ENCODE results near the gene ELP4.

GRCh38 chr11:31817621-31818424, 308.3 kb downstream of the ELP4 start:
- TF ChIP-seq POLR2AphosphoS5 (IDR thresholded peaks at IDR 0.05; ENCODE audit: low read depth, low read length) (no peak), TAF1 (IDR thresholded peaks at IDR 0.05; ENCODE audit: low read depth, low read length) (no peak), POLR2A (IDR thresholded peaks at IDR 0.05; ENCODE audit: low read depth, low read length) (no peak), POU2F2 (IDR thresholded peaks at IDR 0.05; ENCODE audit: low read depth, low read length) (no peak), PAX5 (IDR thresholded peaks at IDR 0.05; ENCODE audit: insufficient read depth, low read length, severe bottlenecking) (no peak), SPI1 (IDR thresholded peaks at IDR 0.05; ENCODE audit: low read depth, low read length) (no peak)
